Measurements from ENCODE around the gene ARHGEF1. TPM values are rescaled to one million over a fixed set of nuclear protein-coding genes. Genes with fewer than 3 reads are reported as not detected.
"Not testable (repeated sequence)": the region's sequence is repeated elsewhere in the genome, so short reads cannot be mapped to it uniquely, and the experiment has no call there.

The ARHGEF1 gene
- total RNA-seq, 1 donor from 2014 or later = 28.3 TPM

- intact Hi-C loops (cut with micrococcal nuclease) = no loop called here
- no peak for DNase-seq
- Histone ChIP-seq H3K9me3 (replicated peaks) (no peaks in the 10 kb centered on the region), H3K4me1 (peaks cover 7% of the 10 kb centered on the region), H3K4me3 (no peak overlapping the region), H3K27ac (replicated peaks) (no peak overlapping the region), H3K36me3 (no peaks in the 10 kb centered on the region), H3K27me3 (ENCODE audit: low read depth) (peaks cover 95% of the 10 kb centered on the region)
- TF ChIP-seq CTCF (IDR thresholded peaks at IDR 0.05; ENCODE audit: borderline replicate concordance) = no peak
Measured at GRCh38 chr19:41913538-41914423, 30.8 kb downstream of the ARHGEF1 start.

GRCh38 chr19:41914424-41914834 is 31.4 kb downstream of the ARHGEF1 start:
- H3K36me3 ChIP-seq; H3K4me3 ChIP-seq; DNase-seq; intact Hi-C loops (cut with micrococcal nuclease); H3K4me1 ChIP-seq; H3K9me3 ChIP-seq (replicated peaks); H3K27ac ChIP-seq (replicated peaks): not testable (repeated sequence)
- peaks cover 95% of the 10 kb centered on the region for H3K27me3 ChIP-seq (ENCODE audit: low read depth)

- Histone ChIP-seq H3K27me3 (ENCODE audit: low read depth) (peaks cover 95% of the 10 kb centered on the region), H3K4me1 (peaks cover 7% of the 10 kb centered on the region), H3K4me3 (no peak overlapping the region), H3K36me3 (no peaks in the 10 kb centered on the region), H3K27ac (replicated peaks) (no peak overlapping the region), H3K9me3 (replicated peaks) (no peaks in the 10 kb centered on the region)
- no peak for TF ChIP-seq CTCF (IDR thresholded peaks at IDR 0.05; ENCODE audit: borderline replicate concordance)
- no peak for DNase-seq
- intact Hi-C loops (cut with micrococcal nuclease) = no loop called here
Measured at GRCh38 chr19:41915021-41915775, 32.2 kb downstream of the ARHGEF1 start.

- H3K36me3 ChIP-seq = no peaks in the 10 kb centered on the region
- no peaks in the 10 kb centered on the region for H3K9me3 ChIP-seq (replicated peaks)
- H3K4me1 ChIP-seq = peaks cover 7% of the 10 kb centered on the region
- no peak overlapping the region for H3K27ac ChIP-seq (replicated peaks)
- no peak overlapping the region for H3K4me3 ChIP-seq
- DNase-seq = no peak
- H3K27me3 ChIP-seq (ENCODE audit: low read depth) = peaks cover 95% of the 10 kb centered on the region
- intact Hi-C loops (cut with micrococcal nuclease) = no loop called here
- no peak for TF ChIP-seq CTCF (IDR thresholded peaks at IDR 0.05; ENCODE audit: borderline replicate concordance)
Measured at GRCh38 chr19:41915776-41916414, 32.9 kb downstream of the ARHGEF1 start.

GRCh38 chr19:41917676-41918075 is 34.7 kb downstream of the ARHGEF1 start:
- no peak overlapping the region for H3K4me3 ChIP-seq
- peaks cover 95% of the 10 kb centered on the region for H3K27me3 ChIP-seq (ENCODE audit: low read depth)
- no peak for TF ChIP-seq CTCF (IDR thresholded peaks at IDR 0.05; ENCODE audit: borderline replicate concordance)
- DNase-seq = no peak
- H3K36me3 ChIP-seq = no peaks in the 10 kb centered on the region
- H3K4me1 ChIP-seq = peaks cover 7% of the 10 kb centered on the region
- intact Hi-C loops (cut with micrococcal nuclease) = no loop called here
- no peaks in the 10 kb centered on the region for H3K9me3 ChIP-seq (replicated peaks)
- H3K27ac ChIP-seq (replicated peaks) = no peak overlapping the region
